Activated T-helper 1 cell treated with anti-CD3 and anti-CD28 coated beads, Interleukin-12 subunit alpha, Interleukin-12 subunit beta, Interleukin-2, Interleukin-4 antibody, amounts not matched to agents 30 ng/mL and 10 ng/mL and 1 ng/mL, durations not matched to agents 14 hours and 24 hours and 36 hours (primary cell): ENCODE results near the gene GAS1. TPM values are rescaled to one million over a fixed set of nuclear protein-coding genes. Genes with fewer than 3 reads are reported as not detected.

ENCODE experiments used
- DNase-seq: peaks from one replicate; pipeline ENCODE4 v3.0.0; 2021; ENCODE audit warnings: low spot score
- H3K27ac Mint-ChIP-seq: one replicate; pipeline ENCODE4 v1.8.0; 2021; ENCODE audit warnings: mild to moderate bottlenecking, mixed read lengths
- H3K27me3 Mint-ChIP-seq: one replicate; pipeline ENCODE4 v1.8.0; 2022; ENCODE audit warnings: mild to moderate bottlenecking, moderate library complexity, mixed read lengths; ENCODE audit not compliant: insufficient read depth
- H3K36me3 Mint-ChIP-seq: one replicate; pipeline ENCODE4 v1.8.0; 2021; ENCODE audit warnings: low read depth, mixed read lengths
- H3K4me1 Mint-ChIP-seq: one replicate; pipeline ENCODE4 v1.8.0; 2021; ENCODE audit warnings: low read depth, mixed read lengths
- H3K4me3 Mint-ChIP-seq: one replicate; pipeline ENCODE4 v1.8.0; 2021; ENCODE audit warnings: mild to moderate bottlenecking, moderate library complexity, mixed read lengths
- H3K9me3 Mint-ChIP-seq: one replicate; pipeline ENCODE4 v1.8.0; 2021; ENCODE audit warnings: mixed read lengths
- intact Hi-C: fragments of 100-400 bp; cut with micrococcal nuclease; formaldehyde crosslinking; loops from one replicate; pipeline ENCODE4 v1.15.1; 2024
- total RNA-seq: library from RNA; stranded (reverse); gene quantifications from 2 replicates; pipeline ENCODE4 v1.2.3, GENCODE V29; 2022

GAS1 gene
- total RNA-seq, 1 donor from 2014 or later: 0.23 TPM

GRCh38 chr9:86939891-86940290, 7.4 kb downstream of the GAS1 start:
- Mint-ChIP-seq H3K27me3 (peaks cover 45% of the 10 kb centered on the region), H3K9me3 (no peaks in the 10 kb centered on the region), H3K27ac (no peak overlapping the region), H3K4me3 (no peak overlapping the region), H3K36me3 (no peaks in the 10 kb centered on the region), H3K4me1 (no peaks in the 10 kb centered on the region)
- DNase-seq: no peak
- intact Hi-C loops: loop anchor here (10.0 kb wide), 1 partner anchor 835 kb away; no protein-coding TSS in a partner anchor

- H3K27ac Mint-ChIP-seq: no peak overlapping the region
- intact Hi-C loops: no loop called here
- DNase-seq: no peak
- H3K4me3 Mint-ChIP-seq: no peak overlapping the region
- peaks cover 42% of the 10 kb centered on the region for H3K27me3 Mint-ChIP-seq
- H3K4me1 Mint-ChIP-seq: no peaks in the 10 kb centered on the region
- no peaks in the 10 kb centered on the region for H3K9me3 Mint-ChIP-seq
- no peaks in the 10 kb centered on the region for H3K36me3 Mint-ChIP-seq
These were observed 8.0 kb downstream of the GAS1 start for GRCh38 chr9:86939321-86939720.

- H3K4me1 Mint-ChIP-seq: no peaks in the 10 kb centered on the region
- no peak overlapping the region for H3K4me3 Mint-ChIP-seq
- no peak overlapping the region for H3K27ac Mint-ChIP-seq
- no peaks in the 10 kb centered on the region for H3K36me3 Mint-ChIP-seq
- peaks cover 38% of the 10 kb centered on the region for H3K27me3 Mint-ChIP-seq
- intact Hi-C loops: no loop called here
- no peaks in the 10 kb centered on the region for H3K9me3 Mint-ChIP-seq
- no peak for DNase-seq
These were observed 8.5 kb downstream of the GAS1 start for GRCh38 chr9:86938780-86939179.

- Mint-ChIP-seq H3K36me3 (no peaks in the 10 kb centered on the region), H3K9me3 (peaks cover 4% of the 10 kb centered on the region), H3K27ac (no peak overlapping the region), H3K4me3 (no peak overlapping the region), H3K27me3 (peaks cover 9% of the 10 kb centered on the region), H3K4me1 (no peaks in the 10 kb centered on the region)
- DNase-seq: no peak
- intact Hi-C loops: no loop called here
These were observed 21.2 kb downstream of the GAS1 start for GRCh38 chr9:86926145-86926544.

- Mint-ChIP-seq H3K27ac (no peak overlapping the region), H3K4me1 (no peaks in the 10 kb centered on the region), H3K4me3 (no peak overlapping the region), H3K9me3 (peaks cover 4% of the 10 kb centered on the region), H3K36me3 (no peaks in the 10 kb centered on the region), H3K27me3 (peaks cover 9% of the 10 kb centered on the region)
- intact Hi-C loops: no loop called here
- no peak for DNase-seq
These were observed 21.6 kb downstream of the GAS1 start for GRCh38 chr9:86925686-86926085.

GRCh38 chr9:86924206-86924605, 23.1 kb downstream of the GAS1 start:
- Mint-ChIP-seq H3K36me3 (no peaks in the 10 kb centered on the region), H3K4me3 (no peak overlapping the region), H3K4me1 (no peaks in the 10 kb centered on the region), H3K27me3 (peaks cover 9% of the 10 kb centered on the region), H3K9me3 (no peaks in the 10 kb centered on the region), H3K27ac (no peak overlapping the region)
- intact Hi-C loops: no loop called here
- DNase-seq: no peak

- no peak overlapping the region for H3K27ac Mint-ChIP-seq
- intact Hi-C loops: no loop called here
- no peaks in the 10 kb centered on the region for H3K9me3 Mint-ChIP-seq
- H3K27me3 Mint-ChIP-seq: peaks cover 12% of the 10 kb centered on the region
- no peak for DNase-seq
- H3K4me3 Mint-ChIP-seq: no peak overlapping the region
- no peaks in the 10 kb centered on the region for H3K4me1 Mint-ChIP-seq
- H3K36me3 Mint-ChIP-seq: no peaks in the 10 kb centered on the region
These were observed 26.0 kb downstream of the GAS1 start for GRCh38 chr9:86921151-86921923.

- Mint-ChIP-seq H3K27me3 (peaks cover 7% of the 10 kb centered on the region), H3K4me1 (no peaks in the 10 kb centered on the region), H3K27ac (no peak overlapping the region), H3K9me3 (no peaks in the 10 kb centered on the region), H3K4me3 (no peak overlapping the region), H3K36me3 (no peaks in the 10 kb centered on the region)
- intact Hi-C loops: no loop called here
- DNase-seq: no peak
These were observed 28.8 kb downstream of the GAS1 start for GRCh38 chr9:86918556-86918955.

- Mint-ChIP-seq H3K27me3 (no peaks in the 10 kb centered on the region), H3K4me1 (no peaks in the 10 kb centered on the region), H3K9me3 (no peaks in the 10 kb centered on the region), H3K36me3 (no peaks in the 10 kb centered on the region), H3K27ac (no peak overlapping the region), H3K4me3 (no peak overlapping the region)
- intact Hi-C loops: no loop called here
- DNase-seq: no peak
These were observed 35.1 kb downstream of the GAS1 start for GRCh38 chr9:86912210-86912609.

- Mint-ChIP-seq H3K4me3 (no peak overlapping the region), H3K4me1 (no peaks in the 10 kb centered on the region), H3K27me3 (peaks cover 4% of the 10 kb centered on the region), H3K36me3 (no peaks in the 10 kb centered on the region), H3K27ac (no peak overlapping the region), H3K9me3 (no peaks in the 10 kb centered on the region)
- DNase-seq: no peak
- intact Hi-C loops: no loop called here
These were observed 37.9 kb downstream of the GAS1 start for GRCh38 chr9:86909388-86909787.

GRCh38 chr9:86908261-86908660, 39.0 kb downstream of the GAS1 start:
- Mint-ChIP-seq H3K27ac (no peak overlapping the region), H3K9me3 (no peaks in the 10 kb centered on the region), H3K27me3 (peaks cover 13% of the 10 kb centered on the region), H3K36me3 (no peaks in the 10 kb centered on the region), H3K4me1 (no peaks in the 10 kb centered on the region), H3K4me3 (no peak overlapping the region)
- no peak for DNase-seq
- intact Hi-C loops: no loop called here

- Mint-ChIP-seq H3K9me3 (no peaks in the 10 kb centered on the region), H3K27ac (no peak overlapping the region), H3K4me1 (no peaks in the 10 kb centered on the region), H3K27me3 (peaks cover 17% of the 10 kb centered on the region), H3K4me3 (no peak overlapping the region), H3K36me3 (no peaks in the 10 kb centered on the region)
- intact Hi-C loops: no loop called here
- no peak for DNase-seq
These were observed 40.0 kb downstream of the GAS1 start for GRCh38 chr9:86907346-86907745.

GRCh38 chr9:86903734-86904085, 43.6 kb downstream of the GAS1 start:
- H3K27ac Mint-ChIP-seq: no peak overlapping the region
- no peaks in the 10 kb centered on the region for H3K9me3 Mint-ChIP-seq
- intact Hi-C loops: no loop called here
- no peaks in the 10 kb centered on the region for H3K36me3 Mint-ChIP-seq
- H3K4me3 Mint-ChIP-seq: no peak overlapping the region
- no peaks in the 10 kb centered on the region for H3K4me1 Mint-ChIP-seq
- H3K27me3 Mint-ChIP-seq: peaks cover 25% of the 10 kb centered on the region
- no peak for DNase-seq
